Keratinocyte (primary cell): ENCODE measurements around the gene SLFNL1. TPM values are rescaled to one million over a fixed set of nuclear protein-coding genes. Genes with fewer than 3 reads are reported as not detected.

Experiments
- DNase-seq: peaks from one replicate; pipeline ENCODE4 v3.0.0-alpha.2; 2011; ENCODE audit warnings: low read depth, missing footprints, low spot score
- FAIRE-seq: peaks from 2 replicates; lab custom pipeline; 2011; peaks lifted over from hg19 to GRCh38; lab: Jason Lieb, UNC
- H2AFZ ChIP-seq: 2 replicates; pipeline ENCODE4 v1.6.0; 2012; ENCODE audit warnings: low read length, control low read depth, inconsistent platforms; ENCODE audit not compliant: control insufficient read depth
- H3K27ac ChIP-seq: 2 replicates; pipeline ENCODE4 v1.5.1; 2011; ENCODE audit warnings: low read length; ENCODE audit not compliant: control insufficient read depth, insufficient read depth
- H3K27me3 ChIP-seq: 3 replicates; pipeline ENCODE4 v1.6.0; 2011; ENCODE audit warnings: low read length; ENCODE audit not compliant: control insufficient read depth, insufficient read depth; ENCODE audit errors: extremely low read depth
- H3K36me3 ChIP-seq, 2 experiments: 2 replicates in 1 of 2; 3 replicates in 1 of 2; pipeline ENCODE4 v1.5.1; 2011; ENCODE audit warnings: low read length in 2 of 2, mild to moderate bottlenecking in 1 of 2; ENCODE audit not compliant: control insufficient read depth in 2 of 2, insufficient read depth in 2 of 2; ENCODE audit errors: extremely low read depth in 1 of 2
- H3K4me1 ChIP-seq: 3 replicates; pipeline ENCODE4 v1.5.1; 2011; ENCODE audit warnings: low read length; ENCODE audit not compliant: control insufficient read depth, insufficient read depth; ENCODE audit errors: extremely low read depth
- H3K4me2 ChIP-seq: 3 replicates; pipeline ENCODE4 v1.6.0; 2011; ENCODE audit warnings: low read depth, low read length; ENCODE audit not compliant: control insufficient read depth, insufficient read depth; ENCODE audit errors: extremely low read depth
- H3K4me3 ChIP-seq, 3 experiments: fragments of 200-600 bp in 1 of 3; sonication (generic) in 1 of 3; 2 replicates in 2 of 3; 3 replicates in 1 of 3; pipeline ENCODE4 v1.5.1; 2011 to 2016; ENCODE audit warnings: low read length in 3 of 3, mild to moderate bottlenecking in 3 of 3, control low read depth in 2 of 3, inconsistent platforms in 1 of 3, low read depth in 1 of 3, mixed read lengths in 1 of 3, mixed run types in 1 of 3, moderate library complexity in 1 of 3; ENCODE audit not compliant: control insufficient read depth in 2 of 3, insufficient read depth in 2 of 3; ENCODE audit errors: extremely low read depth in 1 of 3
- H3K79me2 ChIP-seq: 2 replicates; pipeline ENCODE4 v1.6.0; 2012; ENCODE audit warnings: low read length; ENCODE audit not compliant: control insufficient read depth, insufficient read depth
- H3K9ac ChIP-seq: 3 replicates; pipeline ENCODE4 v1.6.0; 2011; ENCODE audit warnings: low read length; ENCODE audit not compliant: control insufficient read depth, insufficient read depth; ENCODE audit errors: extremely low read depth
- H3K9me1 ChIP-seq: 3 replicates; pipeline ENCODE4 v1.6.0; 2011; ENCODE audit warnings: low read length; ENCODE audit not compliant: control insufficient read depth, insufficient read depth; ENCODE audit errors: extremely low read depth
- H3K9me3 ChIP-seq: 2 replicates; pipeline ENCODE4 v1.5.1; 2012; ENCODE audit warnings: low read depth, low read length; ENCODE audit not compliant: control insufficient read depth
- H4K20me1 ChIP-seq: 3 replicates; pipeline ENCODE4 v1.6.0; 2011; ENCODE audit warnings: low read length; ENCODE audit not compliant: control insufficient read depth, insufficient read depth; ENCODE audit errors: extremely low read depth
- EZH2 ChIP-seq: IDR thresholded peaks from one replicate; pipeline ENCODE4 v1.6.1; 2012; ENCODE audit warnings: inconsistent platforms, mild to moderate bottlenecking, low read length, moderate library complexity
- dilution Hi-C: fragments of 300-500 bp; cut with MboI; formaldehyde crosslinking; loops from one replicate; pipeline ENCODE4 v1.7.0; 2020; ENCODE audit warnings: low sequenced_read_pairs; ENCODE audit not compliant: extremely low pct_ligation_motif_present
- polyA plus RNA-seq, 5 experiments: library from polyadenylated mRNA; depleted of rRNA in 3 of 5; stranded (reverse) in 3 of 5; stranded (forward) in 1 of 5; unstranded in 1 of 5; fragments of >200 nt; gene quantifications; 1 replicate in 1 of 5; 2 replicates in 3 of 5; 3 replicates in 1 of 5; pipeline versions ENCODE4 v1.2.1 to v1.2.3, GENCODE V29; 2011 to 2012; ENCODE audit warnings: missing spikeins in 2 of 5, low read depth in 1 of 5, low replicate concordance in 1 of 5
- TF ChIP-seq, protein P1 (sequence below), 3 experiments: IDR thresholded peaks in 1 of 3; conservative IDR thresholded peaks in 1 of 3; optimal IDR thresholded peaks in 1 of 3; 2 replicates in 2 of 3; 3 replicates in 1 of 3; pipeline versions ENCODE3 to v1.5.1; 2011; ENCODE audit warnings: low read length in 3 of 3, mild to moderate bottlenecking in 3 of 3, moderate library complexity in 2 of 3, control low read depth in 1 of 3, inconsistent platforms in 1 of 3; ENCODE audit not compliant: insufficient read depth in 2 of 3; ENCODE audit errors: extremely low read depth in 1 of 3

Gene SLFNL1
- polyA plus RNA-seq, 1 donor (not counting 4 experiments of a cell fraction or from before 2014, with no cell fraction given): not detected

DNA sequence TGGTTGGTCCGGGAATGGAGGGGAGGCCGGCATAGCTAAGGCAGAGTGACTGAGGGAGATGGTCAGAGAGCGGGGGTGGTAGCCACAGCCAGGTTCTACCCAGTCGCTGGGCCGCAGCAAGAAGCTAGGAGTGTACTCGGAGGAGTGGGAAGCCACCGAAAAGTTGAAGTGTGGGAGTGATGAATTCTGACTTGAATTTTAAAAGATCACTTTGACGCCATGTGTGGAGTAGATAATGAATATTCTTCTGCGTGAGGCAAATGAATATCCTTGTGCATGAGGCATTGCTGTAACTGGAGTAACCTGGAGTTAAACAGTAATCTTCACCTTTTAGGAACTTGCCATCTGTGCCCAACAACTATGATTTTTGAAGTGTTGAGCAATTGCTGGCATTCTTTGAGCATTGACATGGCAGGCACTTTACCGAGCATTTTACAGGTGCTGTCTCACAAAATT is 35.2 kb downstream of the SLFNL1 start:
- peaks cover 30% of the 10 kb centered on the region for H3K4me1 ChIP-seq
- dilution Hi-C loops: no loop called here
- H3K27ac ChIP-seq: no peak overlapping the region
- no peaks in the 10 kb centered on the region for H3K27me3 ChIP-seq
- TF ChIP-seq, protein P1, sequence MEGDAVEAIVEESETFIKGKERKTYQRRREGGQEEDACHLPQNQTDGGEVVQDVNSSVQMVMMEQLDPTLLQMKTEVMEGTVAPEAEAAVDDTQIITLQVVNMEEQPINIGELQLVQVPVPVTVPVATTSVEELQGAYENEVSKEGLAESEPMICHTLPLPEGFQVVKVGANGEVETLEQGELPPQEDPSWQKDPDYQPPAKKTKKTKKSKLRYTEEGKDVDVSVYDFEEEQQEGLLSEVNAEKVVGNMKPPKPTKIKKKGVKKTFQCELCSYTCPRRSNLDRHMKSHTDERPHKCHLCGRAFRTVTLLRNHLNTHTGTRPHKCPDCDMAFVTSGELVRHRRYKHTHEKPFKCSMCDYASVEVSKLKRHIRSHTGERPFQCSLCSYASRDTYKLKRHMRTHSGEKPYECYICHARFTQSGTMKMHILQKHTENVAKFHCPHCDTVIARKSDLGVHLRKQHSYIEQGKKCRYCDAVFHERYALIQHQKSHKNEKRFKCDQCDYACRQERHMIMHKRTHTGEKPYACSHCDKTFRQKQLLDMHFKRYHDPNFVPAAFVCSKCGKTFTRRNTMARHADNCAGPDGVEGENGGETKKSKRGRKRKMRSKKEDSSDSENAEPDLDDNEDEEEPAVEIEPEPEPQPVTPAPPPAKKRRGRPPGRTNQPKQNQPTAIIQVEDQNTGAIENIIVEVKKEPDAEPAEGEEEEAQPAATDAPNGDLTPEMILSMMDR (optimal IDR thresholded peaks at IDR 0.05 in 1 of 3, IDR thresholded peaks at IDR 0.05 in 1 of 3, conservative IDR thresholded peaks at IDR 0.05 in 1 of 3; ENCODE audit: extremely low read depth in 1 of 3, insufficient read depth in 2 of 3, low read length in 3 of 3): no peak
- TF ChIP-seq EZH2: no peak
- no peak for DNase-seq
- no peak overlapping the region for H3K4me3 ChIP-seq
- no peak overlapping the region for H3K9ac ChIP-seq
- peaks cover 80% of the 10 kb centered on the region for H3K79me2 ChIP-seq
- no peak overlapping the region for H3K4me2 ChIP-seq
- no peak for FAIRE-seq
- peaks cover 41 to 81% of the 10 kb centered on the region in 2 experiments for H3K36me3 ChIP-seq
- no peaks in the 10 kb centered on the region for H3K9me3 ChIP-seq
- H2AFZ ChIP-seq: no peak overlapping the region
- no peaks in the 10 kb centered on the region for H3K9me1 ChIP-seq
- H4K20me1 ChIP-seq: peaks cover 9% of the 10 kb centered on the region

DNA sequence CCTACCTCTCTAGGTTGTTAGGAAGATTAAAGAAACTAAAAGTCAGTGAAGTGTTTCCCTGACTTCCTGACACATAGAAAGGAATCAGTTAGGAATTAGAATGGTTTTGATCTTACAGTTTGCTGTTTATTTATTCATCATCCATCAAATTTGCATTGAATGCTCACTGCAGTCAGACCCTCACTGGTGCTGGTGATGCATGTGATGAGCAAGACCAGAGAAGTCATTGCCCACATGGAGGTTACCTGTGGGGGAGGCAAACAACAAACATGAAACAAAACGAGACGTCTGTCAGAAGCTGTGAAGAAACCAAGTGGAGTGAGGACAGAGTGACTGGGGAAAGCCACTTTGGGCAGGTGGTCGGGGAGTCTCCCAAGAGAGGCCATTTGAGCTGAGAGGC is 35.6 kb downstream of the SLFNL1 start:
- no peaks in the 10 kb centered on the region for H3K9me1 ChIP-seq
- peaks cover 34% of the 10 kb centered on the region for H3K4me1 ChIP-seq
- DNase-seq (no peak), FAIRE-seq (no peak)
- H4K20me1 ChIP-seq: peaks cover 13% of the 10 kb centered on the region
- H3K4me3 ChIP-seq: no peak overlapping the region
- H3K27ac ChIP-seq: no peak overlapping the region
- peaks cover 41 to 82% of the 10 kb centered on the region in 2 experiments for H3K36me3 ChIP-seq
- no peak overlapping the region for H3K4me2 ChIP-seq
- dilution Hi-C loops: no loop called here
- H2AFZ ChIP-seq: no peak overlapping the region
- H3K27me3 ChIP-seq: no peaks in the 10 kb centered on the region
- TF ChIP-seq, protein P1 (optimal IDR thresholded peaks at IDR 0.05 in 1 of 3, IDR thresholded peaks at IDR 0.05 in 1 of 3, conservative IDR thresholded peaks at IDR 0.05 in 1 of 3; ENCODE audit: extremely low read depth in 1 of 3, insufficient read depth in 2 of 3, low read length in 3 of 3): no peak
- no peak for TF ChIP-seq EZH2
- H3K9ac ChIP-seq: no peak overlapping the region
- no peaks in the 10 kb centered on the region for H3K9me3 ChIP-seq
- peaks cover 83% of the 10 kb centered on the region for H3K79me2 ChIP-seq
